Right lobe of liver (tissue), 4 donors: ENCODE data around the gene NRTN.

Experiments used
- CTCF ChIP-seq, 4 donors: fragments of 200-600 bp in 3 of 4; fragments of 450-650 bp in 1 of 4; IDR thresholded peaks; one replicate each; pipeline versions ENCODE4 v1.5.1 to v1.8.0; 2016 to 2022; ENCODE audit warnings: antibody characterized with exemption in 4 of 4, mild to moderate bottlenecking in 2 of 4
- POLR2A ChIP-seq: fragments of 450-650 bp; IDR thresholded peaks from one replicate; pipeline ENCODE4 v1.6.1; 2017; ENCODE audit warnings: antibody characterized with exemption, mild to moderate bottlenecking
- donor health status: DM: no; HTN: no; CAD: no.
- donor health status: DM: no; HTN: no; CAD: no.
- donor health status: DM: no; HTN: yes; CAD: no.

GRCh38 chr19:5801796-5802619, 2.9 kb upstream of the NRTN start:
- TF ChIP-seq CTCF (IDR thresholded peaks at IDR 0.05) (no peak), POLR2A (no peak)
